Panc1 (cell line): ENCODE data around the gene DHX34. TPM values are rescaled to one million over a fixed set of nuclear protein-coding genes. Genes with fewer than 3 reads are reported as not detected.
"Not testable (repeated sequence)": the region's sequence is repeated elsewhere in the genome, so short reads cannot be mapped to it uniquely, and the experiment has no call there.

Experiments used
- ATAC-seq: fragments of 200-7000 bp; cut with Tn5 transposase; 2 replicates; pipeline ENCODE4 v1.9.1; 2020; ENCODE audit warnings: mild to moderate bottlenecking, moderate library complexity
- Bru-seq: library from RNA; stranded (reverse); fragments of 400-500 nt; gene quantifications from one replicate; lab custom pipeline; 2021; lab: Mats Ljungman, UMichigan
- BruChase-seq, 2 experiments: library from RNA; stranded (reverse); fragments of 400-500 nt; gene quantifications; one replicate each; lab custom pipeline; 2021; lab: Mats Ljungman, UMichigan
- BruUV-seq: library from RNA; stranded (reverse); fragments of 400-500 nt; replicated peaks from 2 replicates; lab custom pipeline; 2021; lab: Mats Ljungman, UMichigan
- CTCF ChIA-PET: fragments of 300-600 bp; sonication (Branson Sonifier 250); formaldehyde crosslinking; loops from one replicate; lab custom pipeline; 2022; ENCODE audit warnings: antibody characterized with exemption; lab: Charles Lee
- POLR2A ChIA-PET: fragments of 300-600 bp; sonication (Branson Sonifier 250); formaldehyde crosslinking; loops from one replicate; lab custom pipeline; 2022; ENCODE audit warnings: antibody characterized with exemption; lab: Charles Lee
- DNase-seq: peaks from one replicate; pipeline ENCODE4 v3.0.0-alpha.2; 2010; ENCODE audit warnings: low read depth, low spot score
- H3K27ac ChIP-seq: 2 replicates; pipeline ENCODE4 v1.5.1; 2011; ENCODE audit warnings: mild to moderate bottlenecking, low read length, inconsistent platforms
- H3K27me3 ChIP-seq: fragments of 200-500 bp; sonication (Bioruptor generic); 2 replicates; pipeline ENCODE4 v1.6.0; 2014; ENCODE audit warnings: low read length, inconsistent platforms; ENCODE audit not compliant: control insufficient read depth, insufficient read depth
- H3K36me3 ChIP-seq: fragments of 200-500 bp; sonication (Bioruptor generic); 2 replicates; pipeline ENCODE4 v1.5.1; 2014; ENCODE audit warnings: inconsistent platforms, mild to moderate bottlenecking, low read length, moderate library complexity; ENCODE audit not compliant: control insufficient read depth, insufficient read depth
- H3K4me1 ChIP-seq: 2 replicates; pipeline ENCODE4 v1.5.1; 2011; ENCODE audit warnings: inconsistent platforms, mild to moderate bottlenecking, low read length, moderate library complexity; ENCODE audit not compliant: control insufficient read depth, insufficient read depth
- H3K4me3 ChIP-seq, 2 experiments: 2 replicates each; pipeline ENCODE4 v1.5.1; 2011 to 2012; ENCODE audit warnings: low read depth in 2 of 2, low read length in 2 of 2, mild to moderate bottlenecking in 2 of 2, inconsistent platforms in 1 of 2, moderate library complexity in 1 of 2
- H3K9me3 ChIP-seq: fragments of 200-500 bp; sonication (Bioruptor generic); 2 replicates; pipeline ENCODE4 v1.5.1; 2014; ENCODE audit warnings: low read depth, mild to moderate bottlenecking, inconsistent platforms, low read length, moderate library complexity; ENCODE audit not compliant: control insufficient read depth, insufficient read depth
- POLR2AphosphoS5 ChIP-seq: IDR thresholded peaks from 2 replicates; pipeline ENCODE4 v1.6.1; 2012; ENCODE audit warnings: mild to moderate bottlenecking, low read depth, low read length, moderate library complexity
- SIN3A ChIP-seq: IDR thresholded peaks from 2 replicates; pipeline ENCODE4 v1.6.1; 2012; ENCODE audit warnings: low read depth, mild to moderate bottlenecking, low read length, moderate library complexity, borderline replicate concordance; ENCODE audit not compliant: insufficient read depth
- TCF7L2 ChIP-seq: IDR thresholded peaks from 2 replicates; pipeline ENCODE4 v1.6.1; 2011; ENCODE audit warnings: mild to moderate bottlenecking, low read depth, low read length, inconsistent platforms
- in situ Hi-C: cut with HindIII; loops from 2 replicates; pipeline ENCODE4 v1.10.0; 2016; ENCODE audit warnings: low sequenced_read_pairs, low pct_unique_long_range_greater_than_20kb
- intact Hi-C: fragments of 100-400 bp; cut with micrococcal nuclease; formaldehyde crosslinking; loops from one replicate; pipeline ENCODE4 v1.10.0; 2022; ENCODE audit not compliant: unreplicated experiment
- long read RNA-seq: library from polyadenylated mRNA; unstranded; transcript quantifications from one replicate; pipeline ENCODE4 v2.0.0, GENCODE V29; 2021; ENCODE audit not compliant: unreplicated experiment
- polyA plus RNA-seq: library from polyadenylated mRNA; unstranded; fragments of >200 nt; gene quantifications from one replicate; pipeline ENCODE4 v1.2.1, GENCODE V29; 2012; ENCODE audit warnings: missing spikeins; ENCODE audit not compliant: insufficient read length
- total RNA-seq: library from RNA; stranded (reverse); gene quantifications from one replicate; pipeline ENCODE4 v1.2.1, GENCODE V29; 2021; ENCODE audit not compliant: unreplicated experiment
- TF ChIP-seq, protein P1 (sequence below): fragments of 450-650 bp; IDR thresholded peaks from 2 replicates; pipeline ENCODE4 v1.5.1; 2017; ENCODE audit warnings: mild to moderate bottlenecking
- TF ChIP-seq, protein P2 (sequence below), 2 experiments: IDR thresholded peaks; 2 replicates each; pipeline ENCODE4 v1.6.1; 2011 to 2012; ENCODE audit warnings: low read depth in 2 of 2, control low read depth in 1 of 2, low read length in 1 of 2, mild to moderate bottlenecking in 1 of 2, moderate library complexity in 1 of 2; ENCODE audit not compliant: insufficient read depth in 1 of 2

Gene DHX34, protein sequence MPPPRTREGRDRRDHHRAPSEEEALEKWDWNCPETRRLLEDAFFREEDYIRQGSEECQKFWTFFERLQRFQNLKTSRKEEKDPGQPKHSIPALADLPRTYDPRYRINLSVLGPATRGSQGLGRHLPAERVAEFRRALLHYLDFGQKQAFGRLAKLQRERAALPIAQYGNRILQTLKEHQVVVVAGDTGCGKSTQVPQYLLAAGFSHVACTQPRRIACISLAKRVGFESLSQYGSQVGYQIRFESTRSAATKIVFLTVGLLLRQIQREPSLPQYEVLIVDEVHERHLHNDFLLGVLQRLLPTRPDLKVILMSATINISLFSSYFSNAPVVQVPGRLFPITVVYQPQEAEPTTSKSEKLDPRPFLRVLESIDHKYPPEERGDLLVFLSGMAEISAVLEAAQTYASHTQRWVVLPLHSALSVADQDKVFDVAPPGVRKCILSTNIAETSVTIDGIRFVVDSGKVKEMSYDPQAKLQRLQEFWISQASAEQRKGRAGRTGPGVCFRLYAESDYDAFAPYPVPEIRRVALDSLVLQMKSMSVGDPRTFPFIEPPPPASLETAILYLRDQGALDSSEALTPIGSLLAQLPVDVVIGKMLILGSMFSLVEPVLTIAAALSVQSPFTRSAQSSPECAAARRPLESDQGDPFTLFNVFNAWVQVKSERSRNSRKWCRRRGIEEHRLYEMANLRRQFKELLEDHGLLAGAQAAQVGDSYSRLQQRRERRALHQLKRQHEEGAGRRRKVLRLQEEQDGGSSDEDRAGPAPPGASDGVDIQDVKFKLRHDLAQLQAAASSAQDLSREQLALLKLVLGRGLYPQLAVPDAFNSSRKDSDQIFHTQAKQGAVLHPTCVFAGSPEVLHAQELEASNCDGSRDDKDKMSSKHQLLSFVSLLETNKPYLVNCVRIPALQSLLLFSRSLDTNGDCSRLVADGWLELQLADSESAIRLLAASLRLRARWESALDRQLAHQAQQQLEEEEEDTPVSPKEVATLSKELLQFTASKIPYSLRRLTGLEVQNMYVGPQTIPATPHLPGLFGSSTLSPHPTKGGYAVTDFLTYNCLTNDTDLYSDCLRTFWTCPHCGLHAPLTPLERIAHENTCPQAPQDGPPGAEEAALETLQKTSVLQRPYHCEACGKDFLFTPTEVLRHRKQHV
- total RNA-seq (29.2 TPM), Bru-seq, nascent RNA (percentile 68 among the genes with signal in this experiment), BruChase-seq, experiment 1, labeled RNA remaining after a 2-hour chase (percentile 75 among the genes with signal in this experiment), BruChase-seq, experiment 2, labeled RNA remaining after a 6-hour chase (percentile 81 among the genes with signal in this experiment)
- 26.8 TPM for polyA plus RNA-seq
- long read RNA-seq, full-length matches to known transcripts, result 2 of 73 reads
- long read RNA-seq, partial matches to known transcripts, result 60 of 73 reads
- long read RNA-seq, other reads (novel, unspliced or antisense), result 11 of 73 reads

DNA sequence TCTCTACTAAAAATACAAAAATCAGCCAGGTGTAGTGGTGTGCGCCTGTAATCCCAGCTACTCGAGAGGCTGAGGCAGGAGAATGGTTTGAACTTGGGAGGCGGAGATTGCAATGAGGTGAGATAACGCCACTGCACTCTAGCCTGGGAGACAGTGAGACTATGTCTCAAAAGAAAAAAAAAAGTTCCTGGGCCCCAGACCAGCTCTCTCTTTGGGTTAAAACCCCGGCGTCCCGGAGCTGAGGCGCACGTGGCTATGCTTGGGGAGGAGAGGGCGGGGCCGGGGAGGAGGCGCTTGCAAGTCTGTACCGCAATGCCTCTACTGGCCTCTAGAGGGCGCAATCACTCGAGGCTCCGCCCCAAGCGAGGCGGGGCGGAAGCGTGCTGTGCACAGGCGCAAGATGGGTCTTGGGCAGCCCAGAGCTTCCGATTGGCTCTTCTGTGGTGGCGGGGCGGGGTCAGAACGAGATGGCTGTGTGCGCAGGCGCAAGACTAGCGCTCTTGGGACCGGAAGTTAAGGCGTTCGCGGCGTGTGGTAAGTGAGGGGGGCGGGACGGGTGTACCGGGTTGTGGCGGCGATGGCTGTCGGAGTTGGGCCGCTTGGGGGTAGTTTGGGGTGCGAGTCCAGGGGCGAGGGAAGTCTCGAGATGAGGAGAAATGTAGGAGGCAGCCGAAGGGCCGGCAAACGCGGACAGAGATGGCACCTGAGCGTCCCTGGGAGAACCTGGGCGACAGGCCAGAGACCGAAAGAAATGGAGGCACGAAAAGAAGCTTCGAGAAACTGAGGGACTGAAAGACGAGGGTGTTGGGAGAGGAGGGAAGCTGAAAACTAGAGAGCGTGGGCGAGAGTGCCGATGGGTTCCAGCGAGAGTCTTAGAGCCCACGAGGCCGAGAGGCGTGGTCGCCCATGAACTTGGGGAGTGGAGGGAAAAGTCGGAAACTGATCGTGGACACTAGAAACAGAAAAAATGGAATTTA, at the start of gene DHX34:
Gene DHX34, plus strand, starts transcription at position 497 of the 977 bp plus-strand sequence. CDS start 3,716 bp downstream, outside the sequence.
- no TSS peak for BruUV-seq
- DNase-seq, result peak; percentile 94
- ChIA-PET CTCF (interaction anchor here (0.6 to 1.0 kb wide), 11 partner anchors 8 to 352 kb away, joined by 3 to 8 read pairs (median 5); no protein-coding TSS in a partner anchor), POLR2A (interaction anchor here (0.6 to 0.7 kb wide), 4 partner anchors 17 to 89 kb away, joined by 5 to 9 read pairs (median 6); no protein-coding TSS in a partner anchor)
- TF ChIP-seq, protein P1, sequence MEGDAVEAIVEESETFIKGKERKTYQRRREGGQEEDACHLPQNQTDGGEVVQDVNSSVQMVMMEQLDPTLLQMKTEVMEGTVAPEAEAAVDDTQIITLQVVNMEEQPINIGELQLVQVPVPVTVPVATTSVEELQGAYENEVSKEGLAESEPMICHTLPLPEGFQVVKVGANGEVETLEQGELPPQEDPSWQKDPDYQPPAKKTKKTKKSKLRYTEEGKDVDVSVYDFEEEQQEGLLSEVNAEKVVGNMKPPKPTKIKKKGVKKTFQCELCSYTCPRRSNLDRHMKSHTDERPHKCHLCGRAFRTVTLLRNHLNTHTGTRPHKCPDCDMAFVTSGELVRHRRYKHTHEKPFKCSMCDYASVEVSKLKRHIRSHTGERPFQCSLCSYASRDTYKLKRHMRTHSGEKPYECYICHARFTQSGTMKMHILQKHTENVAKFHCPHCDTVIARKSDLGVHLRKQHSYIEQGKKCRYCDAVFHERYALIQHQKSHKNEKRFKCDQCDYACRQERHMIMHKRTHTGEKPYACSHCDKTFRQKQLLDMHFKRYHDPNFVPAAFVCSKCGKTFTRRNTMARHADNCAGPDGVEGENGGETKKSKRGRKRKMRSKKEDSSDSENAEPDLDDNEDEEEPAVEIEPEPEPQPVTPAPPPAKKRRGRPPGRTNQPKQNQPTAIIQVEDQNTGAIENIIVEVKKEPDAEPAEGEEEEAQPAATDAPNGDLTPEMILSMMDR, result peak; percentile 96
- TF ChIP-seq POLR2AphosphoS5 (peak; percentile 87), TCF7L2 (no peak), SIN3A (peak; percentile 86; the same call in 1 of the 2 replicates)
- TF ChIP-seq, protein P2, sequence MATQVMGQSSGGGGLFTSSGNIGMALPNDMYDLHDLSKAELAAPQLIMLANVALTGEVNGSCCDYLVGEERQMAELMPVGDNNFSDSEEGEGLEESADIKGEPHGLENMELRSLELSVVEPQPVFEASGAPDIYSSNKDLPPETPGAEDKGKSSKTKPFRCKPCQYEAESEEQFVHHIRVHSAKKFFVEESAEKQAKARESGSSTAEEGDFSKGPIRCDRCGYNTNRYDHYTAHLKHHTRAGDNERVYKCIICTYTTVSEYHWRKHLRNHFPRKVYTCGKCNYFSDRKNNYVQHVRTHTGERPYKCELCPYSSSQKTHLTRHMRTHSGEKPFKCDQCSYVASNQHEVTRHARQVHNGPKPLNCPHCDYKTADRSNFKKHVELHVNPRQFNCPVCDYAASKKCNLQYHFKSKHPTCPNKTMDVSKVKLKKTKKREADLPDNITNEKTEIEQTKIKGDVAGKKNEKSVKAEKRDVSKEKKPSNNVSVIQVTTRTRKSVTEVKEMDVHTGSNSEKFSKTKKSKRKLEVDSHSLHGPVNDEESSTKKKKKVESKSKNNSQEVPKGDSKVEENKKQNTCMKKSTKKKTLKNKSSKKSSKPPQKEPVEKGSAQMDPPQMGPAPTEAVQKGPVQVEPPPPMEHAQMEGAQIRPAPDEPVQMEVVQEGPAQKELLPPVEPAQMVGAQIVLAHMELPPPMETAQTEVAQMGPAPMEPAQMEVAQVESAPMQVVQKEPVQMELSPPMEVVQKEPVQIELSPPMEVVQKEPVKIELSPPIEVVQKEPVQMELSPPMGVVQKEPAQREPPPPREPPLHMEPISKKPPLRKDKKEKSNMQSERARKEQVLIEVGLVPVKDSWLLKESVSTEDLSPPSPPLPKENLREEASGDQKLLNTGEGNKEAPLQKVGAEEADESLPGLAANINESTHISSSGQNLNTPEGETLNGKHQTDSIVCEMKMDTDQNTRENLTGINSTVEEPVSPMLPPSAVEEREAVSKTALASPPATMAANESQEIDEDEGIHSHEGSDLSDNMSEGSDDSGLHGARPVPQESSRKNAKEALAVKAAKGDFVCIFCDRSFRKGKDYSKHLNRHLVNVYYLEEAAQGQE (IDR thresholded peaks at IDR 0.05; ENCODE audit: insufficient read depth in 1 of 2, low read depth in 2 of 2, low read length in 1 of 2), result no peak
- intact Hi-C loops (no loop called here), in situ Hi-C loops (no loop called here)
- ATAC-seq, result peak; percentile 100
- Histone ChIP-seq H3K4me1 (no peaks in the 10 kb centered on the region; the same call in 1 of the 2 replicates), H3K9me3 (no peaks in the 10 kb centered on the region), H3K27me3 (no peaks in the 10 kb centered on the region), H3K36me3 (peaks cover 5% of the 10 kb centered on the region), H3K27ac (peak within 1 kb of the TSS; percentile 95), H3K4me3 (peak within 1 kb of the TSS; percentile 86 to 98)

DNA sequence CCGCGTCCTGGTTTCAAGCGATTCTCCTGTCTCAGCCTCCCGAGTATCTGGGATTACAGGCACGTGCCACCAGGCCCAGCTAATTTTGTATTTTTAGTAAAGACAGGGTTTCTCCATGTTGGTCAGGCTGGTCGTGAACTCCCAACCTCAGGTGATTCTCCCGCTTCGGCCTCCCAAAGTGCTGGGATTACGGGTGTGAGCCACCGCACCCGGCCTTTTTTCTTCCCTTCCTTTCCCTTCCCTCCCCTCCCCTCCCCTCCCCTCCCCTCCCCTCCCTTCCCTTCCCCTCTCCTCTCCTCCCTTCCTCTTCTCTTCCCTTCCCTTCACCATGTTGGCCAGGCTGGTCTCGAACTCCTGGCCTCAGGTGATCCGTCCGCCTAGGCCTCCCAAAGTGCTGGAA, 48.2 kb upstream of the DHX34 start:
- CTCF ChIA-PET, result interaction anchor here (0.6 kb wide), 1 partner anchor 44 kb away, joined by 3 read pairs; no protein-coding TSS in a partner anchor
- in situ Hi-C loops, H3K4me3 ChIP-seq, H3K4me1 ChIP-seq, BruUV-seq, H3K27ac ChIP-seq, DNase-seq, H3K36me3 ChIP-seq, H3K27me3 ChIP-seq, H3K9me3 ChIP-seq, POLR2A ChIA-PET, ATAC-seq, intact Hi-C loops: not testable (repeated sequence)
